SH-SY5Y (cell line): ENCODE results near the gene ATP1A1.

Experiments used
- GATA2 ChIP-seq: IDR thresholded peaks from 2 replicates; pipeline ENCODE4 v1.6.1; 2011; ENCODE audit warnings: mild to moderate bottlenecking, low read depth, low read length
- GATA3 ChIP-seq: IDR thresholded peaks from 2 replicates; pipeline ENCODE4 v1.6.1; 2011; ENCODE audit warnings: low read depth, mild to moderate bottlenecking, low read length, moderate library complexity

DNA sequence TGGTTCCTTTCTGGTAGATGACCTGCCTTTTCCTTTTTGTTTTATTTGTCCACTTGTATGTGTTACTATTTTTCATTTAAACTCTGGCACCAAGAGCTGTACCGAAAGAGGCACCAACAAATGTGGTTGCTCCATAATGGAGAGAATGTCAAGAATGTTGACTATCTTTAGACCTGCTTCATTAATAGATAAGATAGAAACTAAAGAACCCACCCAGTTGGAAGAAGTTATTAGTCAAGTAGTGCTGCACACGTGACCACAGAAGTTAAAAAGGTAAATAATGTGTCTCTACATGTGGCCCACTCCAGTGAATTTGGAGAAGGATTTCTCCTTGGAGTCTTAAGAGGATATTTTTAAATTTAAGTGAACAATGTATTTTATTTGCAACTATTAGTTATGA is 9.3 kb downstream of the ATP1A1 start:
- TF ChIP-seq GATA2: no peak
- TF ChIP-seq GATA3: no peak
